HG03066 (cell line): ENCODE measurements around the gene CD52.
"Not testable (repeated sequence)": the region's sequence is repeated elsewhere in the genome, so short reads cannot be mapped to it uniquely, and the experiment has no call there.

Source experiments
- ATAC-seq: cut with Tn5 transposase; IDR thresholded peaks from one replicate; pipeline ENCODE4 v1.9.1; 2021; ENCODE audit warnings: low read depth; ENCODE audit not compliant: unreplicated experiment

Gene CD52

DNA sequence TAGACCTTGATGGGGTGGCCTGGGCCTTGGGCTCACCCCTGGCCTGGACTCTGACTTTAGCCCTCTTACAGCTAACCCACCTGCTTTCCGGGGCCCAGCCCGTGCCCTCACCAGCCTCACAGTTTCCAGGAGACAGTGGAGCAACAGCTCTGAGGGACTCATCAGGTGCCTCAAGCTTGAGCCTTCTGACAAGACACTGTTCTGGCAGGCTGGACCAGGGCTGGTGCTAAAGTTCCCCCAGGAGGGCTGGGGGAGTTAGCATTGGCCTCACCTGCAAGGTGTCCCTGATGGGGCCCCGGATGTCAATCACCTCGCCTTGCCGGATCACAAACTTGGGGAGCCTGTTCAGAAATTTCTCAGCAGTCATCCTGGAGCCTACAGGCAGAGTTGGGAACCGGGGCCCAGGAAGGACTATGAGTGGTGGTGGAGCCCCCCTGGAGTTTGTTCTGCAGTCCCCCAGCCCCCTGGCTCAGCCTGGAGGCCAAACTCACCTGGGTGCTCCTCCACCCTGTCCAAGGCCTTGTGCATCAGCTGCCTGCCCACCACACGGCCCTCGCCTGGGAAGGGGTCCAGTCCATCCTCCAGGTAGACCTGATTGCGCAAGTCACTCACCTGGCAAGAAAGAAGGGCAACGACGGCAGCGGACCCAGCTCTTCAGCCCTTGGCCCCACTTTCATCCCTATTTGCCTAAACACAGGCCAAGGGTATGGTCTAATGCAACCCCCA, 33.7 kb upstream of the CD52 start:
- no peak for ATAC-seq

DNA sequence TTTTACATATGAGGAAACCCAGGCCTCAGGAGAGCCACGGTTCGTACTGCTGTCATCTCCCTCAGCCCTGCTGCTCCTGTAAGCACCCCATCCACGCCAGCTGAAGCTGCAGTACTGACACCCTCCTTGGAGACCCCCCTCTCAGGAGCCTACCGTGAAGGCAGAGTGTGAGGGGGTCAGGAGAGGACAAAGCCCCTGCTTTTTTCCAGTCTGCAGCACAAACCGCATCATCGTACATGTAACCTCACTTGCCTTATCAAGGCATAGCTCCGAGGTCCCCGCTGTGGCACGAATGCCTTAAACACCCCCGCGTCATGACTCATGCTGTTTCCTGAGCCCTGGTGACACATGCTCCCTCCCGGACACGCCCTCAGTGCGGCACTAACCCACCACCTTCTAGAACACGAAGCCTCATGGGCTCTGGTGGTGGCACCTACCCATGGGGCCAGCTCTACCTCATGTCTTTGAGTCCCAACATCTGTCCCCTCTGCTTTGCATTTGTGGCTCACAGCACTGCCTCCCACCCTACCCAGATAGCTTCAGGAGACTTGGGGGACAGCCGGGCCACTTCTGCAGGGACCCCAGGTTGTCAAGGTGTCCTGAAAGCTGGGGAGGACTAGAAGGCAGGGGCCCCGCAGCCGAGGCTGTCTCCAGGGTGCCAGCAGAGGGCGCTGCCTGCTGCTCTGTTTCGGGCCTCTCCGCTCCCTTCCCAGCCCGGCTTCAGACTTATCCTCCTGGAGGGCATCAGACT, 33.0 kb upstream of the CD52 start:
- ATAC-seq, result no peak

DNA sequence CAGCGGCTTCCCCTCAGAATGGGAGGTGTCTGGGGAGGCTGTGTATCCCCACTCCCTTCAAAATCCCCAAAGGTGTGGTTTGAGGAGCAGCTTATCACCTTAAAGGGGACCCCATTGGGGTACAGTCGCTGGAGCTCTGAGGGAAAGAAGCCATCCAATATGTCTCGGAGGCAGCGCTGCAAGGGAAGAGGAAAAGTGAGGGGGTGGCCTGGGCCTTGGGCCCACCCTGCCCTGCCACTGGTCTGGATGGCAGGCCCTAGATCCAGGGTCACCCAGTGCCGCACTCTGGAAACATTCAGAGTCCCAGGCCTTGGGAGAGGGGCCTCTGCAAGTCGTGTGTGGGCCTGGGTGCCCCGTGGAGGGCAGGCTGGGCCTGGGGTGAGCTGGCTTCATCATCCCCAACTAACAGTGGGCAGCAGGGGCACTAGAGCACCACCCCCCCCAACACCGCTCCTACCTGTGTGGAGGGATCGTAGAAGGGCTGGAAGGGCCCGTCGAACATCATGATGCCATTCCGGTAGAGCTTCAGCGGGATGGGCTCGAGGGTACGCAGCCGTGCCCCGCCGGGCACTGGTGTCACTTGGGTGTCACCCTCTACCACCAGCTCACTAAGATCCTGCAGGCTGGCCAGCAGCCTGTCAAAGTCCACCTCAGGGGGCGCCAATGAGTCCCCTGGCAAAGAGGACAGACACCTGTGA, 32.2 kb upstream of the CD52 start:
- ATAC-seq, result no peak

DNA sequence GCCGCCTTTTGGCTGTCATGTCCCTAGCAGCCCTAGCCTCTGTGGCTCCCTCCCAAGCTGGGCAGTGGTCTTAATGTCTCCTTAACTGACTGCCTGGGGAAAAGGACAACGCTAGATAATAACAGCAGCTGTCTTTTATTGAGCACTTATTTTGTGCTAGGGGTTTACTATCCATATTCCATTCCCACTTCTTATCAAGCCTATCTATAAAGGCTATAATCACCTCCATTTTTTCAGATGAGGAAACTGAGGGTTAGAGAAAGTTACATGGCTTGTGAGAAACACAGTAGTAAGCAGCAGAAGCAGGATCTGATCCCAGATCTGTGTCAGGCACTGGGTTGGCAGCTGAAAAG, 31.7 kb upstream of the CD52 start:
- no peak for ATAC-seq

DNA sequence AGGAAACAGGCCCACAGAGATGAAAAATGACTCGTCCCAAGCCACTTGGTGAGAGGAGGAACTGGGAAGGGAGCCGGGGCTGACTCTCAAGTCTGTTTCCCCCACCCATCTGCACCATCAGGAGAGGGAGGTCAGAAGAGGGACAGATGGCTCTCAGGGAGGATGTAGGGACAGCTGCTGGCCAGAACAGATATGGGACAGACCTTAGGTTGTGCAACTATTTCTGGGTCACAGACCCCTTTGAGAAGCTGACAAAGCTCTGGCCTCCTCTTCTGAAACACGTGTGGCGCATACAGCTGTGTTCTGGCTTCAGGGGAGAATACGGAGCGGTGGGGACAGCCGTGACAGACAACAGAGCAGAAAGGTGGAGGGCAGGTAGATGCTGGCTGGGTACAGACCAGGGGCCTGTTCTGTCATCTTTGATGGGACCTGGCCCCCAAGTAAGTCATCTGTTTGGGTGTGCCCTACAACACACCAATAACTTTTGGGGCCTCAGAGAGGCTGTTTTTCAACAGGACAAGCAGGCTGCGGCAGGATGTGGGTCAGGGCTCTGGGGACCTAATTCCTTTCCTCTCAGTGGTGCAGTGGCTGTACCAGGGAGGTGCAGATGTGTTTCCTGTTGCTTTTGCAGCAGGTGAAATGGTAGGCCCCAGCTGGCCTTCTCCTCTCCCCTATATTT, 30.6 kb upstream of the CD52 start:
- ATAC-seq, result no peak

DNA sequence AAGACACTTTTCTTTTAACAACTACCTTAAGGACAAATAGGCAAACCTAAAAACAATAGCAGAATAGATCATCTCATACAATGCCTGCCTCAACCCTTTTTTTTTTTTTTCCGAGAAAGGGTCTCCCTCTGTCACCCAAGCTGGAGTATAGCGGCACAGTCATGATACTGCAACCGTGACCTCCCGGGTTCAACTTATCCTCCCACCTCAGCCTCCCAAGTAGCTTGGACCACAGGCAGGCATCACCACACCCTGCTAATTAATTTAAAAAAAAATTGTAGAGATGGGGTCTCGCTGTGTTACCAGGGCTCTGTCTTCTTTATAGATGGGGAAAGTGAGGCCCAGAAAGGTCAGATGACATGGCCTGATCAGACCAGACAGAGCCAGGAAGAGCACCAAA, 29.9 kb upstream of the CD52 start:
- ATAC-seq, result no peak

DNA sequence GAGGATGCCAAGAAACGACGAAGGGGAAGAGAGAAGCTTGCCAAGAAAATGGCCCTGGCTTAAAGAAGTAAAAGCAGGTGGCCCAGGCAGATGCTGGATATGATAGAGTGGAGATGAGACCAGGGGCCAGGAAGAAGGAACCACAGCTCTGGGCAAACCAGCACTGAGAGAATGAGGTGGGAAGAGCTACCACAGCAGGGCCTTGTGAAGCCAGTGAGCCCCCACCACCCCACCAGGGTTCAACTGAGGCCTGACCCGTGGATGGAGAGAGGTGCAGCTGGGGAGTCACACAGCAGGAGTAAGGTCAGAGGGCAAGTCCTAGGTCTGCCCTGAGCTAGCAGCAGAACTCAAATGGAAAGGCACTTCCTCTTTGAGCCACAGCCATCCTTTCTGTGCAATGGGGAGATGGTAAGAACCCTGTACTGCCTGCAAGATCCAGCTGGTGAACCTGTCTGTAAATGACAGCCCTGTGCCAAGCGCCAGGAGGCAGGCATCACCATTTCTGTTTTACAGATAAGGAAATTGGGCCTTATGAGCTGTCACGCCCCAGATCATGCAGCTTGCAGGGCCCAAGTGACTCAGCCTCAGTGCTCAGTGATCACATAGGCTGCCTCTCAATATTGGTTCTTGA, 29.3 kb upstream of the CD52 start:
- no peak for ATAC-seq

DNA sequence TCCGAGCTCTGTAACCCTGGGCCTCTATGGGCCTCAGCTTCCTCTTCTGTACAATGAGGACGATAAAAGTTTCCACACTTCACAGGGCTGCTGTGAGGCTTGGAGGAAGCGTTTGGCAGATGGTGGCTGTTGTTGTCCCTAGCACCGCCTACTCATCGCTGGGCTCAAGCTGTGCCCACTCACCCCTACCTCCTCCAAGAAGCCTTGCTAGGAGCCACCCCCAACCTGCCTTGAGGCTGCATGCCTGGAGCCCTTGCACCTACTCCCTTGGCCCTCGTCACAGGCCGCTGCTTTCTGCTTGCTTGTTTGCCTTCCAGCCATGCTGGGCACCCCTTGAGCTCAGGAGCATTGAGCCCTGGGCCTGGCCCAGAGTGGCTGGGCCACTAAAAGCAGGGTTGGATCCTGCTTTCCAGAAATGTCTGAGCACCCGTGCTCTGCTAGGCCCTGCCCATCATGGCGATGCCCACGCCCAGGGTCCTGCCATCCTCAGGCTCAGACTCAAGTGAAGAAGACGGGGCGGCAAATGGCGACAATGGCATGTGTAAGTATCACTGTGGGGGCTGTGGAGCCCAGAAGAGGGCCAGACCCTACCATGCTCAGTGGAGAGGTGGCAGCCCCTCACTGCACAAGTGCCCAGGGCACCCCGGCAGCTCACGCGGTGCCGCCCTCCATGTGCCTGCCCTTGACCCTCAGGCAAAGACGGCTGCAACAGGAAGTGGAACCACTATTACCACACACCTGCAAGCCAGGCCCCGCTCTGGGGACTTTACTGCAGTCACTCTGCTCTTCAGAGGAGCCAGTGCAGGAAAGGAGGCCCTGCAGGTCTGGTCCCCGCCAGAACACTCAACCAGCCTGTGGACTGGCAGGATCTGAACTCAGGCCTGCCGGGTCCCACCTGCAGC, 28.3 kb upstream of the CD52 start:
- ATAC-seq, result no peak

DNA sequence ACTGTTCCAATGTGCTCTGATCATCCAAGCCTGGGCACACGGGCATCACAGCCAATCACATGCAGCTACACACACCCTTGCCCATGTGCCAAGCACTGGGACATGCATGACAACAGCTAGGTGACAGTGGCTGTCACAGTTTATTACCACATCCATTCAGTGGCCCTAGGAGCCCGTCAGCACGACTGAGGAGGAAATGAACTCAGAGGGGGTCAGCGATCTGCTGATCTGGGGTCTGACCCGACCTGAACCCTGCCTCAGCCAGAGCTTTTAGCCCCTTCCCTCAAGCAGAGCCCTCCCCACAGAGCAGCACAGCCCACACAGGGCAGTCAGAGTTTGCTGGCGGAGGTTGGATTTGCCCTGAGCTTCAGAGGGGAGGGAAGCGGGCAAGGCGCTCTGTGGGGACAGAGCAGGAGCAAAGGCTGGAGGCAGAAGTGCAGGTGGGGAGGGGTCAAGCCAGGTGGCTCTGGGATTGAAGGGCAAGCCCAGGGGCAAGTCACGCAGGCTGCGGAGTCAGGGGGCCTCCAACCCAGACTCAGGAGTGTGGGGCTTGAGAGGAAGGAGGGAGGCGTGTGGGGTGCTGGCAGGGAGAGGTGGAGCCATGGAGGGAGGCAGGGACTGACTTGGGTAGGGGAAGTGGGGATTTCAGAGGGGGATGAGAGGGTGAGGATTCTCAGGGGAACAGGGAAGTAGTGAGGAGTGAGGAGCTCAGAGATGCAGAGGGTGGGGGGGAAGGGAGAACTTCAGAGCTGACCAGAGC, 27.5 kb upstream of the CD52 start:
- ATAC-seq, result no peak

DNA sequence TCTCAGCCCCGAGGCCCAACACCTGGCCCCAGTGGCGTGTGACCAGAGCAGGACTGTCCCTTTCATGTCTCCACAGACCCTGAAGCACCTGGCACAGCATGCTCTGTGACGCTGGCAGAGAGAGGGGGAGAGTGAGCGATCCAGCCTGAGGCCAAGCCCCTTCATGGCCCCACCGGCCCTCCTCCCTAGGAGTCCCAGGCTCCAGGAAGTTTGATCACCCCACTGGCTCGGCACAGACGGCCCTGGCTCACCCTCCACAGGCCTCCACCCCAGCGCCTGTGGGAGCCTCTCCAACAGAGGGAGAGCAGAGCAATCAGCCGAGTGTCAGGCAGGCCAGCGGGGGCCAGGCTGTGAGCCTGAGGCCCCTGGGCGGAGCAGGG, 26.9 kb upstream of the CD52 start:
- ATAC-seq, result no peak

DNA sequence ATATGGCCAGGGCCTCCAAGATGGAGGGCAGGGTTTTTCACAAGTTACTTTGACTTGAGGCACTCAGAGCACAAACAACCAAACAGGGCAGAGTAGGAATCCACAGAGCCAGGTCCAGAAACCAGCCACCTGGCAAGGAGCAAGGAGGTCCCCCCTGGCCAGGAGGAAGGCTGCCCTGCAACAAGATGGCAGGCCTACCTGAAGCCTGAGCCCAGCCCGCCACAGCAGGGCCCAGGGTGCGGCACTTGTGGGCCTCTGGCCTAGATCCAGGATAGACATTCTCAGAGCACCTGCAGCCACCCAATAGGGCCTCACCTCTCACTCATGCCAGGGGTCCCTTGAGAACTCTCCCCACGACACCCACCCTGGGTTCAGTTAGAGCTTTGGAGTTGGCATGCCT, 26.3 kb upstream of the CD52 start:
- no peak for ATAC-seq

DNA sequence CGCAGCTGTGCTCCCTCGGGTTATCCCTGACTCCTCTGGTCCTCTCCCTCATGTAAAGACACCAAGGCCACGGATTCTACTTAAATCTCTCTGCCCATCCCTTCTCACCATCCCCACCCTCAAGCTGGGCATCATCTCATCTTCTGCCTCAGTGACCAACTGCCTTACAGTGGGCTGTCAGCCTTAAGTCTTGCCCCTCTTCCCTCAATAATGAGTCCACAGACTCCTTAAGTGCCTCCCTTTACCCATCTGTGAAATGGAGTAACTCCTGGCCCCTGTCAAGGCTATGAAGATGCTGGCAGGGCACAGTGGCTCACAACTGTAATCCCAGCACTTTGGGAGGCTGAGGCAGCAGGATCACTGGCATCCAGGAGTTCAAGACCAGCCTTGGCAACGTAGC, 25.8 kb upstream of the CD52 start:
- no peak for ATAC-seq

DNA sequence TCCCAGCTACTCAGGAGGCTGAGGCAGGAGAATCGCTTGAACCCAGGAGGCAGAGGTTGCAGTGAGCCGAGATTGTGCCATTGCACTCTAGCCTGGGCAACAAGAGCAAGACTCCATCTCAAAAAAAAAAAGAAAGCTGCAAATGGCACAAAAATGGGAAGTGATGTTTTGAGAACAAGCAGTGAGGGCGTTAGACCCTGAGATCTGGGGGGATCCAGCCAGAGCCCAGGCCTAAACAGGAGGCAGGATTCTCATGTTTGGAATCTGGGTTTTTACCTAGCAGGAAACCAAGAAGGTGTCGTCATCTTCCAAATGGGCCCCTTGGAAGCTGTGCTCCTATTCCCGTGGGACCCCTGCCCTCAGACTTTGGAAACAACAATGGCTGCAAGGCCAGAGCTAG, 25.0 kb upstream of the CD52 start:
- ATAC-seq, result not testable (repeated sequence)

DNA sequence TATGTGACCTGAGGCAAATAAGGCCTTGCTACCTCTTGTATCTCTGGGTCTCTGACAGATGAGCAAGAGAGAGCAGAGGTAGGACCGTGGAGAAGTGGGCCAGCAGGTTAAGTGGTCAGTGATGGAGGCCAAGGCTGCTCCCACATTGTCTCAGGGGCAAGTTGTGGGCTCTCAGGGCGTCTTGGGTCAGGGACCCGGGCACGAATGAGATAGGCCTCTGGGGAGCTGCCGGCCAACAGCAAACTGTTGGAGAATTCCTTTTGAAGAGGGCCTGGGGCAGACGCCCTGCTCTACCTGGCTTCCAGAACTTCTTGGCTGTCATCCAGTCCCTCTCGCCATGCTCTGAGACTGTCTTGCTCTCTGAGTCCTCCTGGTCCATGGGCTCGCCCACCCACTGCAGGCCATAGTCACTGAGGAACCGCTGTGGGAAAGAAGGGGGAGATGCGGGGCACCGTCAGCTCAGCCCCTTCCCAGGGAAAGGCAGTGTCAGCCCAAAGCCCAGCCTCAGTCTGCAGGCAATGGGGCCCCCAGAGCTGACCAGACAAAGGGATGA, 23.8 kb upstream of the CD52 start:
- ATAC-seq, result no peak

DNA sequence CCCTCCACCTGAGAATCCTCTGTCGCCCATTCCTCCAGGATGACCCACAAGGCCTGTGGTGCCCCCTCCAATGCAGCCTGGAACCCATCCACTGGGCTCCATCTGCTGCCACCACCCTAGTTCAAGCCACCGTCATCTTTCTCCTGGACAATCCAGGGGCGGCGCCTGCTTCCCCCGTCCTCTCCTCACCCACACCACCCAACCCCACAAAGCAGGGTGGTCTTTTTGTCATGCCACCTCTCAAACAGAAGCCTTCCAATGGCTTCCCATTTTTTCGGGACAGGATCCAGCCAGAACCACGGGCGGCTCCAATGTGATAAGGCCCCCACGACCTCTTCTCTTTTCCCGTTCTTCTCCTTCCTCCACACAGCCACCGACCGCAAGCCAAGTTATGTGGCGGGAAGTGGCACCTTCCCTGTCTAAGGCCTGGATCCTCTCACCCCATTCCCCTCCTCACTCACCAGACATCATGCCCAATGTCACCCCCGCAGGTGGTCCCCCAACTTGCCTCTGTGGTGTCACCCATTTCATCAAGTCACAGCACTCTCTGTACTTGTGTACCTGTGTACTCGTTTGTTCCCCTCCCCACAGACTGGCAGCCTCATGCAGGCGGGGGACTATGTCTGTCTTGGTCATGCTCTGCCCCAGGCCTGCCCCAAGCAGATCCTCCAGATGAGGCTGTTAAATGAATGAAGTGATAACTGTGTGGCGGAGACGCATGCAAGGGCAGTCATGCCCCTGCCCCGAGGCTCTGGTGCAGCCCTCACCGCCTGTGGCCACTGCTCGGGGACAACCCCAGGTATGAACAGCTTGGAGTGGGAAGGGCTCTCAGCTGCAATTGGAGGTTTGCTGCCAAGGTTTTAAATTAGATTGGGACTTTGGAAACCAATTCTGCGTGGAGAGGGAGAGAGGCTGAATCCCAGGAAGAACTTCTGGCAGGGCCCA, 22.3 kb upstream of the CD52 start:
- no peak for ATAC-seq

DNA sequence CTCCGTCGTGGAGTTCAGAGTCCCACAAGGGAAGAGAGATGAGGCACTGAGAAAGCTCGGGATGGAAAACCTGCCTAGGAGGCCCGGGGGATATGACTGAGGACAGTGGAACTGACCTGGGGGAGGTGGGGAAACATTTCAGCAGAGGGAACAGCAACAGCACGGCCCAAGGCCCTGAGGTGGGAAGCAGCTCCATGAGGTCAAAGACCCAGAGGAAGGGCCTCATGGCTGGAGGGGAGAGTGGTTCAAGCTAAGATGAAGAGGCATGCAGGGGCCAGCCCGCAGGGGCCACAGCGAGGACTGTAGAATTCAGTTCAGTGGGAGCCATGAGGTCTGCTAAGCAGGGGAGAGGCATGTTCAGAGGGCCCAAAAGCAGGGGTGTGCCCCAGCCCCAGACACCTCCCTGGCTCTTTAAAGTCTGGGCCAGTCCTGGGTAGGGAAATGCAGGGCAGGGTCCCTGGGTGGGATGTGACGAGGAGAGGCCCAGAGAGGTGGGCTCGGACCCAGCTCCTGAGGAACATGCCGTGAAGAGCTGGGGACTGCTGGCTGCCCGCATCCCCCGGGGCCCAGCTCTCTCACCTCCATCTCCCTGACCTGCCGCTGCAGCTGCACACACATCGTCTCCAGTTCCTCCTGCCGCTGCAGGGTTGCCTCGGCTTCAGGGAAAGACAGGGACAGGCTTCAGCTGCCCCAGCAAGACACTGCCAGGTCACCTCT, 21.3 kb upstream of the CD52 start:
- ATAC-seq, result no peak
